ENCODE results near the gene AHNAK2.
"Not testable (repeated sequence)": the region's sequence is repeated elsewhere in the genome, so short reads cannot be mapped to it uniquely, and the experiment has no call there.

Gene AHNAK2

GRCh38 chr14:104950021-104950420 is 28.2 kb downstream of the AHNAK2 start:
- no peak for DNase-seq

- DNase-seq: not testable (repeated sequence)
Observed at GRCh38 chr14:104949406-104949955, 28.7 kb downstream of the AHNAK2 start.

- DNase-seq: no peak
Observed at GRCh38 chr14:104948736-104949031, 29.5 kb downstream of the AHNAK2 start.

- DNase-seq: not testable (repeated sequence)
Observed at GRCh38 chr14:104947881-104948735, 30.1 kb downstream of the AHNAK2 start.

- DNase-seq: not testable (repeated sequence)
Observed at GRCh38 chr14:104947201-104947600, 31.0 kb downstream of the AHNAK2 start.

- DNase-seq: not testable (repeated sequence)
Observed at GRCh38 chr14:104945986-104946965, 31.9 kb downstream of the AHNAK2 start.

- DNase-seq: not testable (repeated sequence)
Observed at GRCh38 chr14:104945266-104945665, 32.9 kb downstream of the AHNAK2 start.

GRCh38 chr14:104944436-104945205 is 33.6 kb downstream of the AHNAK2 start:
- DNase-seq: not testable (repeated sequence)

- not testable (repeated sequence) for DNase-seq
Observed at GRCh38 chr14:104944016-104944308, 34.2 kb downstream of the AHNAK2 start.

- DNase-seq: not testable (repeated sequence)
Observed at GRCh38 chr14:104943216-104944015, 34.8 kb downstream of the AHNAK2 start.

- no peak for DNase-seq
Observed at GRCh38 chr14:104942586-104942985, 35.6 kb downstream of the AHNAK2 start.

GRCh38 chr14:104941508-104942365 is 36.4 kb downstream of the AHNAK2 start:
- DNase-seq: no peak

- DNase-seq: no peak
Observed at GRCh38 chr14:104940526-104941150, 37.5 kb downstream of the AHNAK2 start.

- DNase-seq: no peak
Observed at GRCh38 chr14:104939666-104940410, 38.3 kb downstream of the AHNAK2 start.

- no peak for DNase-seq
Observed at GRCh38 chr14:104938960-104939359, 39.2 kb downstream of the AHNAK2 start.

GRCh38 chr14:104938436-104938835 is 39.7 kb downstream of the AHNAK2 start:
- DNase-seq: no peak

- DNase-seq: no peak
Observed at GRCh38 chr14:104937694-104938365, 40.3 kb downstream of the AHNAK2 start.

- DNase-seq: no peak
Observed at GRCh38 chr14:104937161-104937560, 41.0 kb downstream of the AHNAK2 start.
